H1 (cell line): ENCODE measurements around the gene TCFL5. TPM values are rescaled to one million over a fixed set of nuclear protein-coding genes. Genes with fewer than 3 reads are reported as not detected.

ENCODE experiments used
- CTCF ChIA-PET: fragments of 300-600 bp; sonication (Branson Sonifier 250); formaldehyde crosslinking; loops from one replicate; lab custom pipeline; 2021; ENCODE audit not compliant: partially characterized antibody; lab: Charles Lee
- POLR2A ChIA-PET: fragments of 300-600 bp; sonication (Branson Sonifier 250); formaldehyde crosslinking; loops from one replicate; lab custom pipeline; 2021; ENCODE audit warnings: inconsistent platforms; ENCODE audit not compliant: partially characterized antibody; lab: Charles Lee
- DNase-seq, 2 experiments: peaks; one replicate each; pipeline versions ENCODE4 v3.0.0 to v3.0.0-alpha.2; 2010 to 2022; ENCODE audit warnings: low spot score in 2 of 2, low read depth in 1 of 2, mixed read lengths in 1 of 2
- FAIRE-seq: peaks from 2 replicates; lab custom pipeline; 2011; peaks lifted over from hg19 to GRCh38; lab: Jason Lieb, UNC
- H2AFZ ChIP-seq: 2 replicates; pipeline ENCODE4 v1.8.1; 2012; ENCODE audit warnings: low read length, inconsistent platforms
- H2AK5ac ChIP-seq: 2 replicates; pipeline ENCODE4 v1.6.1; 2013; ENCODE audit warnings: low read depth, low read length
- H2BK120ac ChIP-seq: replicated peaks from 2 replicates; pipeline ENCODE3; 2013; ENCODE audit warnings: low read depth, low read length, inconsistent platforms
- H2BK12ac ChIP-seq: 2 replicates; pipeline ENCODE4 v1.6.1; 2013; ENCODE audit warnings: low read depth, low read length
- H2BK15ac ChIP-seq: 2 replicates; pipeline ENCODE4 v1.6.1; 2013; ENCODE audit warnings: low read length
- H2BK20ac ChIP-seq: 2 replicates; pipeline ENCODE4 v1.6.1; 2013; ENCODE audit warnings: low read length
- H2BK5ac ChIP-seq: 2 replicates; pipeline ENCODE4 v1.6.1; 2013; ENCODE audit warnings: low read depth, low read length
- H3K14ac ChIP-seq: 2 replicates; pipeline ENCODE4 v1.6.1; 2013; ENCODE audit warnings: inconsistent platforms; ENCODE audit not compliant: insufficient read length
- H3K18ac ChIP-seq: 2 replicates; pipeline ENCODE4 v1.6.1; 2013; ENCODE audit warnings: low read length; ENCODE audit errors: extremely low read depth
- H3K23ac ChIP-seq: 2 replicates; pipeline ENCODE4 v1.6.1; 2013; ENCODE audit warnings: inconsistent platforms; ENCODE audit not compliant: insufficient read length
- H3K23me2 ChIP-seq: 2 replicates; pipeline ENCODE4 v1.6.1; 2013; ENCODE audit warnings: low read depth, low read length
- H3K27ac ChIP-seq: 2 replicates; pipeline ENCODE4 v1.6.1; 2011; ENCODE audit warnings: low read depth, low read length, inconsistent platforms
- H3K27me3 ChIP-seq, 4 experiments: replicated peaks in 1 of 4; 1 replicate in 1 of 4; 2 replicates in 3 of 4; pipeline versions ENCODE4 v1.6.1 to v1.8.1; 2011 to 2013; ENCODE audit warnings: low read length in 3 of 4, mild to moderate bottlenecking in 3 of 4, inconsistent platforms in 2 of 4, mixed read lengths in 2 of 4, moderate library complexity in 1 of 4; ENCODE audit not compliant: control insufficient read depth in 3 of 4, insufficient read depth in 3 of 4; ENCODE audit errors: extremely low read depth in 1 of 4
- H3K36me3 ChIP-seq, 4 experiments: 2 replicates each; pipeline versions ENCODE4 v1.6.1 to v1.8.1; 2011 to 2013; ENCODE audit warnings: mild to moderate bottlenecking in 4 of 4, low read length in 3 of 4, moderate library complexity in 2 of 4, control low read depth in 1 of 4, inconsistent platforms in 1 of 4; ENCODE audit not compliant: insufficient read depth in 4 of 4, control insufficient read depth in 2 of 4
- H3K4ac ChIP-seq: replicated peaks from 2 replicates; pipeline ENCODE3; 2013; ENCODE audit warnings: low read length, low read depth, mixed read lengths, inconsistent platforms; ENCODE audit not compliant: insufficient read length
- H3K4me1 ChIP-seq, 4 experiments: replicated peaks in 1 of 4; 1 replicate in 1 of 4; 2 replicates in 3 of 4; pipeline versions ENCODE4 v1.6.1 to v1.8.1; 2011 to 2013; ENCODE audit warnings: low read length in 3 of 4, inconsistent platforms in 2 of 4, mixed read lengths in 1 of 4; ENCODE audit not compliant: insufficient read depth in 4 of 4, control insufficient read depth in 3 of 4
- H3K4me2 ChIP-seq, 2 experiments: 2 replicates each; pipeline versions ENCODE4 v1.6.1 to v1.8.1; 2011 to 2013; ENCODE audit warnings: low read depth in 2 of 2, low read length in 2 of 2, control low read depth in 1 of 2, inconsistent platforms in 1 of 2, mild to moderate bottlenecking in 1 of 2; ENCODE audit not compliant: insufficient read depth in 1 of 2
- H3K4me3 ChIP-seq, 4 experiments: fragments of 200-600, 300-600 bp in 1 of 4; sonication (generic), shearing (Covaris generic), sonication (Bioruptor Twin) in 1 of 4; 2 replicates each; pipeline versions ENCODE4 v1.5.1 to v1.8.1; 2011 to 2016; ENCODE audit warnings: low read length in 4 of 4, low read depth in 3 of 4, control low read depth in 2 of 4, inconsistent platforms in 2 of 4, mild to moderate bottlenecking in 2 of 4, mixed read lengths in 1 of 4, moderate library complexity in 1 of 4; ENCODE audit not compliant: insufficient read depth in 2 of 4; ENCODE audit errors: extremely low read depth in 1 of 4
- H3K56ac ChIP-seq: replicated peaks from 2 replicates; pipeline ENCODE3; 2013; ENCODE audit warnings: low read depth, mild to moderate bottlenecking, mixed read lengths, low read length, inconsistent platforms; ENCODE audit not compliant: insufficient read length
- H3K79me1 ChIP-seq: 2 replicates; pipeline ENCODE4 v1.6.1; 2013; ENCODE audit warnings: low read depth, low read length, control low read depth
- H3K79me2 ChIP-seq, 2 experiments: 2 replicates each; pipeline versions ENCODE4 v1.6.1 to v1.8.1; 2012 to 2013; ENCODE audit warnings: low read length in 2 of 2, mild to moderate bottlenecking in 2 of 2, inconsistent platforms in 1 of 2; ENCODE audit not compliant: insufficient read depth in 2 of 2, control insufficient read depth in 1 of 2
- H3K9ac ChIP-seq, 4 experiments: replicated peaks in 1 of 4; 1 replicate in 1 of 4; 2 replicates in 3 of 4; pipeline versions ENCODE4 v1.6.1 to v1.8.1; 2011 to 2013; ENCODE audit warnings: low read depth in 3 of 4, low read length in 3 of 4, control low read depth in 2 of 4, mild to moderate bottlenecking in 2 of 4, moderate library complexity in 2 of 4, inconsistent platforms in 1 of 4; ENCODE audit errors: extremely low read depth in 1 of 4
- H3K9me3 ChIP-seq, 2 experiments: 2 replicates each; pipeline versions ENCODE4 v1.6.1 to v1.8.1; 2012 to 2013; ENCODE audit warnings: mild to moderate bottlenecking in 2 of 2, moderate library complexity in 2 of 2, control low read depth in 1 of 2, inconsistent platforms in 1 of 2, low read depth in 1 of 2, low read length in 1 of 2, mixed read lengths in 1 of 2; ENCODE audit not compliant: insufficient read depth in 2 of 2
- H4K20me1 ChIP-seq, 2 experiments: replicated peaks in 1 of 2; 2 replicates each; pipeline versions ENCODE3 to v1.8.1; 2011 to 2013; ENCODE audit warnings: inconsistent platforms in 2 of 2, low read length in 2 of 2, mild to moderate bottlenecking in 1 of 2; ENCODE audit not compliant: insufficient read depth in 2 of 2, control insufficient read depth in 1 of 2
- H4K5ac ChIP-seq: 2 replicates; pipeline ENCODE4 v1.6.1; 2013; ENCODE audit warnings: low read length, low read depth, mixed read lengths, inconsistent platforms; ENCODE audit not compliant: insufficient read length
- H4K8ac ChIP-seq: 2 replicates; pipeline ENCODE4 v1.8.0; 2013; ENCODE audit warnings: mild to moderate bottlenecking, moderate library complexity, low read length, inconsistent platforms; ENCODE audit not compliant: insufficient read depth; ENCODE audit errors: extremely low read depth
- H4K91ac ChIP-seq: replicated peaks from 2 replicates; pipeline ENCODE3; 2013; ENCODE audit warnings: low read length, mixed read lengths, inconsistent platforms; ENCODE audit not compliant: insufficient read length
- RXRA ChIP-seq: IDR thresholded peaks from 2 replicates; pipeline ENCODE4 v1.6.1; 2011; ENCODE audit warnings: low read depth, mild to moderate bottlenecking, low read length, moderate library complexity; ENCODE audit not compliant: insufficient read depth
- WGBS, 2 experiments: shearing (Covaris generic) in 1 of 2; methylation state at CpG; one replicate each; pipeline versions ENCODE4 v1.1.6 to v1.1.7; 2013 to 2015; ENCODE audit warnings: low lambda C conversion rate in 2 of 2, mixed read lengths in 2 of 2, inconsistent platforms in 1 of 2, low coverage in 1 of 2, missing lambda C conversion rate in 1 of 2; ENCODE audit not compliant: insufficient replicate concordance in 2 of 2, insufficient coverage in 1 of 2, insufficient read length in 1 of 2; ENCODE audit errors: extremely low coverage in 1 of 2, missing lambda C conversion rate in 1 of 2; 5-methylcytosine and 5-hydroxymethylcytosine counted together
- polyA plus RNA-seq, 7 experiments: library from polyadenylated mRNA; depleted of rRNA in 3 of 7; stranded (reverse) in 5 of 7; unstranded in 2 of 7; fragments of >200 nt in 5 of 7; fragments of 200-250 nt in 2 of 7; gene quantifications; 1 replicate in 5 of 7; 2 replicates in 1 of 7; 4 replicates in 1 of 7; pipeline versions ENCODE4 v1.2.1 to v1.2.3, GENCODE V29; 2011 to 2013; ENCODE audit warnings: missing spikeins in 2 of 7, mixed read lengths in 2 of 7
- total RNA-seq: library from RNA; stranded (reverse); fragmentation: NEBNext Ultra II Directional; extraction: Animal tissue kit (Norgen Biotek cat#: 25700); gene quantifications from 2 replicates; pipeline ENCODE4 v1.2.1, GENCODE V29; 2021

TCFL5 gene
- total and polyA plus RNA-seq, 2 of the 8 experiments (the other 6 are each of a cell fraction or from before 2014, with no cell fraction given): 6.2 to 15.0 TPM

DNA sequence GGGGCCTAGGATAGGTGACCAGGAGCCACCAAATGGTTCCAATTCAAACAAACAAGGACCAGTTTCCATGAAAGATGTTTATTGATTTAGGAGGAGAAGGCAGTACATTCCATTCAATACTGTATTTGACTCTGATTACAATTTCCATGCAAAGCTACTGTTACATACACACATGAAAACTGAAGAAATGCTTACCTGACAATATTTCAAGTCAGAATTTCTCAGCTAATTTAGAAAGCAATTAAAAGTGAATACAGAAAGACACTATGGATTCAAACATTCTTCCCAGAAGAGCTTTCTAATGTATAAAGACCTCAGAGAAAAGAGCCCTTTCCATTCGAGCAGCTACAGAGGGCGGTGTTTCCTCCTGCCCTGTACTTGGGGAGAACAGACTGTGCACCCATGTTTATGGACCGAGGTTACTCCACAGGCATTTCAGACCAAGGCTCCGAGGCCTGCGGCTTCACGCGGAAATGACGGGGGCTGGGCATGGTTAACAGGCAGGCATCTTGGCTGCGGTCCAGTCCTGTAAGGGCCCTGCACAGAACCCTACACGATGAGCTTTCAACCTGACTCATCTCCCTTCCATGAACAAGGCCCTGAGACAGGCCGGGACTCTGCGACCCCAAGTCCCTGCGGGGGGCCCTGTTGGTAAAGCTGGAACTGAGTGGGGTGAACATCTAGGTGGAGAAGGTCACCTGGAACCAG, 25.7 kb upstream of the TCFL5 start:
- peaks cover 37 to 55% (median 44%) of the 10 kb centered on the region in 4 experiments for H3K36me3 ChIP-seq
- FAIRE-seq (no peak), DNase-seq (no peak)
- H3K4me1 ChIP-seq: peaks cover 0 to 19% (median 9%) of the 10 kb centered on the region in 4 experiments; a peak in 5 of 7 replicates
- H3K9ac ChIP-seq: no peak overlapping the region
- H3K23me2 ChIP-seq: no peaks in the 10 kb centered on the region
- no peak overlapping the region for H4K91ac ChIP-seq
- H4K8ac ChIP-seq: no peak overlapping the region
- ChIA-PET POLR2A (interaction anchor here (0.7 to 8.5 kb wide), 6 partner anchors 11 to 50 kb away, joined by 3 to 88 read pairs (median 8); partner anchors contain the start of genes GID8 and TCFL5), CTCF (interaction anchor here (0.9 to 6.4 kb wide), 7 partner anchors 11 to 122 kb away, joined by 3 to 56 read pairs (median 4); no protein-coding TSS in a partner anchor)
- H3K23ac ChIP-seq: no peak overlapping the region
- H3K4ac ChIP-seq: no peak overlapping the region
- no peak overlapping the region for H3K4me3 ChIP-seq
- H2BK120ac ChIP-seq: no peak overlapping the region
- H3K18ac ChIP-seq: no peak overlapping the region
- no peak overlapping the region for H2BK15ac ChIP-seq
- H3K27me3 ChIP-seq: no peaks in the 10 kb centered on the region
- H4K20me1 ChIP-seq: peaks cover 6 to 12% of the 10 kb centered on the region in 2 experiments
- 91% methylated on average over 12 of the region's 13 CpGs; no CpG with 5 or more reads in 1 of the 2 experiments for WGBS, 2 experiments
- no peak overlapping the region for H2AK5ac ChIP-seq
- H2BK12ac ChIP-seq: no peak overlapping the region
- H2AFZ ChIP-seq: no peak overlapping the region
- H3K79me1 ChIP-seq: peaks cover 3% of the 10 kb centered on the region; the same call in 1 of the 2 replicates
- H3K14ac ChIP-seq: no peak overlapping the region
- no peak overlapping the region for H4K5ac ChIP-seq
- H3K4me2 ChIP-seq: no peak overlapping the region
- no peaks in the 10 kb centered on the region for H3K79me2 ChIP-seq
- peaks cover 0 to 3% of the 10 kb centered on the region in 2 experiments; a peak in 1 of 4 replicates for H3K9me3 ChIP-seq
- no peak overlapping the region for H3K27ac ChIP-seq
- H2BK5ac ChIP-seq: no peak overlapping the region; the same call in 1 of the 2 replicates
- H2BK20ac ChIP-seq: no peak overlapping the region
- H3K56ac ChIP-seq: no peak overlapping the region
- TF ChIP-seq RXRA: no peak
